Colonic mucosa (tissue), 4 donors: ENCODE results near the gene DTNBP1. TPM values are rescaled to one million over a fixed set of nuclear protein-coding genes. Genes with fewer than 3 reads are reported as not detected.

Experiments used
- DNase-seq: peaks from one replicate; pipeline ENCODE4 v3.0.0-alpha.2; 2020
- H3K27ac ChIP-seq: fragments of 200-600 bp; one replicate; pipeline ENCODE4 v1.8.0; 2021
- H3K27me3 ChIP-seq: fragments of 200-600 bp; one replicate; pipeline ENCODE4 v1.8.0; 2021
- H3K36me3 ChIP-seq: fragments of 200-600 bp; one replicate; pipeline ENCODE4 v1.8.0; 2021
- H3K4me1 ChIP-seq: fragments of 200-600 bp; one replicate; pipeline ENCODE4 v1.8.0; 2021; ENCODE audit warnings: mild to moderate bottlenecking
- H3K4me3 ChIP-seq: fragments of 200-600 bp; one replicate; pipeline ENCODE4 v1.8.0; 2021
- H3K9ac ChIP-seq, 2 donors: one replicate each; pipeline ENCODE4 v1.7.0; 2013; ENCODE audit warnings: control low read depth in 2 of 2, low read depth in 2 of 2, low read length in 2 of 2
- H3K9me3 ChIP-seq: fragments of 200-600 bp; one replicate; pipeline ENCODE4 v1.8.0; 2021
- CTCF ChIP-seq: fragments of 200-600 bp; IDR thresholded peaks from one replicate; pipeline ENCODE4 v1.8.0; 2022; ENCODE audit warnings: antibody characterized with exemption, mild to moderate bottlenecking
- intact Hi-C: fragments of 100-400 bp; cut with DNase I; formaldehyde crosslinking; loops from one replicate; pipeline ENCODE4 v1.14.1; 2022
- total RNA-seq, 2 donors: library from RNA; stranded (reverse); fragmentation: NEBNext Ultra II Directional in 1 of 2; extraction: Animal tissue kit (Norgen Biotek cat#: 25700) in 1 of 2; gene quantifications; one replicate each; pipeline ENCODE4 v1.2.1, GENCODE V29; 2021
- donor health status: healthy.
- donor health status: DM: no; HTN: no; CAD: no.
- donor health status: DM: no; HTN: no; CAD: no.

The DTNBP1 gene
- total RNA-seq, 2 donors from 2014 or later, result 17.4 to 22.0 TPM

GRCh38 chr6:15622045-15622740 is 40.6 kb downstream of the DTNBP1 start:
- intact Hi-C loops, result loop anchor here (10.0 kb wide), 1 partner anchor 127 kb away; no protein-coding TSS in a partner anchor
- Histone ChIP-seq H3K9me3 (no peaks in the 10 kb centered on the region), H3K27me3 (no peaks in the 10 kb centered on the region), H3K27ac (no peak overlapping the region), H3K4me3 (no peak overlapping the region), H3K9ac (no peak overlapping the region), H3K36me3 (no peaks in the 10 kb centered on the region), H3K4me1 (no peaks in the 10 kb centered on the region)
- no peak for DNase-seq
- no peak for TF ChIP-seq CTCF

GRCh38 chr6:15621203-15622044 is 41.4 kb downstream of the DTNBP1 start:
- Histone ChIP-seq H3K36me3 (no peaks in the 10 kb centered on the region), H3K9me3 (no peaks in the 10 kb centered on the region), H3K9ac (no peak overlapping the region), H3K27me3 (no peaks in the 10 kb centered on the region), H3K27ac (no peak overlapping the region), H3K4me3 (no peak overlapping the region), H3K4me1 (no peaks in the 10 kb centered on the region)
- TF ChIP-seq CTCF, result no peak
- DNase-seq, result peak; percentile 34
- intact Hi-C loops, result loop anchor here (10.0 kb wide), 1 partner anchor 127 kb away; no protein-coding TSS in a partner anchor

- H3K27ac ChIP-seq, result no peak overlapping the region
- H3K4me3 ChIP-seq, result no peak overlapping the region
- no peaks in the 10 kb centered on the region for H3K4me1 ChIP-seq
- H3K9ac ChIP-seq, result no peak overlapping the region
- no peak for TF ChIP-seq CTCF
- no peaks in the 10 kb centered on the region for H3K36me3 ChIP-seq
- no peak for DNase-seq
- H3K27me3 ChIP-seq, result no peaks in the 10 kb centered on the region
- intact Hi-C loops, result loop anchor here (10.0 kb wide), 1 partner anchor 126 kb away; no protein-coding TSS in a partner anchor
- H3K9me3 ChIP-seq, result no peaks in the 10 kb centered on the region
Observed at GRCh38 chr6:15620611-15621010, 42.2 kb downstream of the DTNBP1 start.

GRCh38 chr6:15619330-15619729 is 43.5 kb downstream of the DTNBP1 start:
- Histone ChIP-seq H3K9ac (no peak overlapping the region), H3K9me3 (no peaks in the 10 kb centered on the region), H3K36me3 (no peaks in the 10 kb centered on the region), H3K27me3 (no peaks in the 10 kb centered on the region), H3K27ac (no peak overlapping the region), H3K4me1 (no peaks in the 10 kb centered on the region), H3K4me3 (no peak overlapping the region)
- DNase-seq, result no peak
- no peak for TF ChIP-seq CTCF
- intact Hi-C loops, result no loop called here

GRCh38 chr6:15618685-15619084 is 44.1 kb downstream of the DTNBP1 start:
- H3K4me1 ChIP-seq, result no peaks in the 10 kb centered on the region
- H3K9ac ChIP-seq, result no peak overlapping the region
- no peaks in the 10 kb centered on the region for H3K27me3 ChIP-seq
- no peaks in the 10 kb centered on the region for H3K36me3 ChIP-seq
- H3K27ac ChIP-seq, result no peak overlapping the region
- no peak for DNase-seq
- no peaks in the 10 kb centered on the region for H3K9me3 ChIP-seq
- H3K4me3 ChIP-seq, result no peak overlapping the region
- intact Hi-C loops, result no loop called here
- no peak for TF ChIP-seq CTCF
